ENCODE results near the gene MAML3. TPM values are rescaled to one million over a fixed set of nuclear protein-coding genes. Genes with fewer than 3 reads are reported as not detected.
A peak's percentile ranks its signal among the peaks of the same experiment; 100 is the strongest.

MAML3 gene
- total and polyA plus RNA-seq, 2 of the 13 experiments (the other 11 are each of a cell fraction or from before 2014, with no cell fraction given) = 0.05 to 0.13 TPM

DNA sequence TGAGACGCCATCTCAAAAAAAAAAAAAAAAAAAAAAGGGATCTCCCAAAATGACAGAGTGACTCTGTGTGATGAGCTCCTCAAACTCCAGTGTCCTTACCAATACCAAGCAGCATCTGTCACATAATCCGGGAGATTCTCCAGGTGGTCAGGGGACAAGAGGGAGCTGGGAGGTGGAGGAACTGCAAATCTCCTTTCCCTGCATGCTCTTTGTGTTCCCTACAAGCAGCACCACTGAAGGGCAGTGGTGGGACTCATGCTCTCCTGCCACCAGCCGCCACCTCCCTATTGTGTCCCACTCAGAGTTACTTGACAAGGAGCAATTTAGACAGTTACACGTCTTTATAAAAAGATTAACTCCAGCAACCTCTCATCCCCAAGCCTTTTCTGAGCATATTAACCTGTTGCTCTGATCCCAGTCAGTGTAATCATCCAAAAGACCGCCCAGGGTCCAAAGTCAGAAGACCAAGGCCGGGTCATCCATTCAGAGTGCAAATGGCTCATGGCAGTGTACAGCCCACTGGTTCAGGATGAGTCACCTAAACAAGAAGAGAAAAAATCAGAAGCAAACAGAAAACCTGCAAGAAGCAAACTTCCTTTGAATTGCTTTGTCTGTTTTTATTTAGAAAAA is 464.8 kb downstream of the MAML3 start (continued):
- TF ChIP-seq, protein P1, sequence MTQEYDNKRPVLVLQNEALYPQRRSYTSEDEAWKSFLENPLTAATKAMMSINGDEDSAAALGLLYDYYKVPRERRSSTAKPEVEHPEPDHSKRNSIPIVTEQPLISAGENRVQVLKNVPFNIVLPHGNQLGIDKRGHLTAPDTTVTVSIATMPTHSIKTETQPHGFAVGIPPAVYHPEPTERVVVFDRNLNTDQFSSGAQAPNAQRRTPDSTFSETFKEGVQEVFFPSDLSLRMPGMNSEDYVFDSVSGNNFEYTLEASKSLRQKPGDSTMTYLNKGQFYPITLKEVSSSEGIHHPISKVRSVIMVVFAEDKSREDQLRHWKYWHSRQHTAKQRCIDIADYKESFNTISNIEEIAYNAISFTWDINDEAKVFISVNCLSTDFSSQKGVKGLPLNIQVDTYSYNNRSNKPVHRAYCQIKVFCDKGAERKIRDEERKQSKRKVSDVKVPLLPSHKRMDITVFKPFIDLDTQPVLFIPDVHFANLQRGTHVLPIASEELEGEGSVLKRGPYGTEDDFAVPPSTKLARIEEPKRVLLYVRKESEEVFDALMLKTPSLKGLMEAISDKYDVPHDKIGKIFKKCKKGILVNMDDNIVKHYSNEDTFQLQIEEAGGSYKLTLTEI (CRISPR knock-in tag; conservative IDR thresholded peaks at IDR 0.05) = no peak
- TF ChIP-seq ZBTB21 (CRISPR knock-in tag; IDR thresholded peaks at IDR 0.05) (no peak), RCOR2 (CRISPR knock-in tag; IDR thresholded peaks at IDR 0.05) (peak; percentile 94), REL (CRISPR knock-in tag; conservative IDR thresholded peaks at IDR 0.05) (no peak), ZFP1 (CRISPR knock-in tag; IDR thresholded peaks at IDR 0.05) (peak; percentile 75; the same call in 1 of the 2 replicates), ZNF674 (CRISPR knock-in tag; IDR thresholded peaks at IDR 0.05; ENCODE audit: low read depth) (no peak), IKZF4 (CRISPR knock-in tag; IDR thresholded peaks at IDR 0.05; ENCODE audit: borderline replicate concordance, low read depth, not compliant biosample characterization) (no peak), ZNF616 (CRISPR knock-in tag; IDR thresholded peaks at IDR 0.05; ENCODE audit: low read depth) (no peak), NFE2 (CRISPR knock-in tag; IDR thresholded peaks at IDR 0.05) (no peak), ELF1 (CRISPR knock-in tag; IDR thresholded peaks at IDR 0.05) (0 out of 2 replicates have a peak, but pooled peaks have one; percentile 46)
- TF ChIP-seq, protein P2, sequence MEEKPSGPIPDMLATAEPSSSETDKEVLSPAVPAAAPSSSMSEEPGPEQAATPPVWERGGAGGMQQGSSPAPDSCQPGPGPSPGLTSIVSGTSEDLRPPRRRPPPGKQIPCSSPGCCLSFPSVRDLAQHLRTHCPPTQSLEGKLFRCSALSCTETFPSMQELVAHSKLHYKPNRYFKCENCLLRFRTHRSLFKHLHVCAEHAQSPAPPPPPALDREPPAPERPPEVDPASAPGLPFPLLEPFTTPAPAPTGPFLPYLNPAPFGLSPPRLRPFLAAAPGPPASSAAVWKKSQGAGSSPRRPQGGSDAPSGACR (CRISPR knock-in tag; IDR thresholded peaks at IDR 0.05) = peak; percentile 34
- TF ChIP-seq, protein P3, sequence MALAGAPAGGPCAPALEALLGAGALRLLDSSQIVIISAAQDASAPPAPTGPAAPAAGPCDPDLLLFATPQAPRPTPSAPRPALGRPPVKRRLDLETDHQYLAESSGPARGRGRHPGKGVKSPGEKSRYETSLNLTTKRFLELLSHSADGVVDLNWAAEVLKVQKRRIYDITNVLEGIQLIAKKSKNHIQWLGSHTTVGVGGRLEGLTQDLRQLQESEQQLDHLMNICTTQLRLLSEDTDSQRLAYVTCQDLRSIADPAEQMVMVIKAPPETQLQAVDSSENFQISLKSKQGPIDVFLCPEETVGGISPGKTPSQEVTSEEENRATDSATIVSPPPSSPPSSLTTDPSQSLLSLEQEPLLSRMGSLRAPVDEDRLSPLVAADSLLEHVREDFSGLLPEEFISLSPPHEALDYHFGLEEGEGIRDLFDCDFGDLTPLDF (CRISPR knock-in tag; IDR thresholded peaks at IDR 0.05) = no peak
- TF ChIP-seq, protein P4, sequence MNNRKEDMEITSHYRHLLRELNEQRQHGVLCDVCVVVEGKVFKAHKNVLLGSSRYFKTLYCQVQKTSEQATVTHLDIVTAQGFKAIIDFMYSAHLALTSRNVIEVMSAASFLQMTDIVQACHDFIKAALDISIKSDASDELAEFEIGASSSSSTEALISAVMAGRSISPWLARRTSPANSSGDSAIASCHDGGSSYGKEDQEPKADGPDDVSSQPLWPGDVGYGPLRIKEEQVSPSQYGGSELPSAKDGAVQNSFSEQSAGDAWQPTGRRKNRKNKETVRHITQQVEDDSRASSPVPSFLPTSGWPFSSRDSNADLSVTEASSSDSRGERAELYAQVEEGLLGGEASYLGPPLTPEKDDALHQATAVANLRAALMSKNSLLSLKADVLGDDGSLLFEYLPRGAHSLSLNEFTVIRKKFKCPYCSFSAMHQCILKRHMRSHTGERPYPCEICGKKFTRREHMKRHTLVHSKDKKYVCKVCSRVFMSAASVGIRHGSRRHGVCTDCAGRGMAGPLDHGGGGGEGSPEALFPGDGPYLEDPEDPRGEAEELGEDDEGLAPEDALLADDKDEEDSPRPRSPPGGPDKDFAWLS (CRISPR knock-in tag; IDR thresholded peaks at IDR 0.05; ENCODE audit: borderline replicate concordance) = no peak
- TF ChIP-seq, protein P5, sequence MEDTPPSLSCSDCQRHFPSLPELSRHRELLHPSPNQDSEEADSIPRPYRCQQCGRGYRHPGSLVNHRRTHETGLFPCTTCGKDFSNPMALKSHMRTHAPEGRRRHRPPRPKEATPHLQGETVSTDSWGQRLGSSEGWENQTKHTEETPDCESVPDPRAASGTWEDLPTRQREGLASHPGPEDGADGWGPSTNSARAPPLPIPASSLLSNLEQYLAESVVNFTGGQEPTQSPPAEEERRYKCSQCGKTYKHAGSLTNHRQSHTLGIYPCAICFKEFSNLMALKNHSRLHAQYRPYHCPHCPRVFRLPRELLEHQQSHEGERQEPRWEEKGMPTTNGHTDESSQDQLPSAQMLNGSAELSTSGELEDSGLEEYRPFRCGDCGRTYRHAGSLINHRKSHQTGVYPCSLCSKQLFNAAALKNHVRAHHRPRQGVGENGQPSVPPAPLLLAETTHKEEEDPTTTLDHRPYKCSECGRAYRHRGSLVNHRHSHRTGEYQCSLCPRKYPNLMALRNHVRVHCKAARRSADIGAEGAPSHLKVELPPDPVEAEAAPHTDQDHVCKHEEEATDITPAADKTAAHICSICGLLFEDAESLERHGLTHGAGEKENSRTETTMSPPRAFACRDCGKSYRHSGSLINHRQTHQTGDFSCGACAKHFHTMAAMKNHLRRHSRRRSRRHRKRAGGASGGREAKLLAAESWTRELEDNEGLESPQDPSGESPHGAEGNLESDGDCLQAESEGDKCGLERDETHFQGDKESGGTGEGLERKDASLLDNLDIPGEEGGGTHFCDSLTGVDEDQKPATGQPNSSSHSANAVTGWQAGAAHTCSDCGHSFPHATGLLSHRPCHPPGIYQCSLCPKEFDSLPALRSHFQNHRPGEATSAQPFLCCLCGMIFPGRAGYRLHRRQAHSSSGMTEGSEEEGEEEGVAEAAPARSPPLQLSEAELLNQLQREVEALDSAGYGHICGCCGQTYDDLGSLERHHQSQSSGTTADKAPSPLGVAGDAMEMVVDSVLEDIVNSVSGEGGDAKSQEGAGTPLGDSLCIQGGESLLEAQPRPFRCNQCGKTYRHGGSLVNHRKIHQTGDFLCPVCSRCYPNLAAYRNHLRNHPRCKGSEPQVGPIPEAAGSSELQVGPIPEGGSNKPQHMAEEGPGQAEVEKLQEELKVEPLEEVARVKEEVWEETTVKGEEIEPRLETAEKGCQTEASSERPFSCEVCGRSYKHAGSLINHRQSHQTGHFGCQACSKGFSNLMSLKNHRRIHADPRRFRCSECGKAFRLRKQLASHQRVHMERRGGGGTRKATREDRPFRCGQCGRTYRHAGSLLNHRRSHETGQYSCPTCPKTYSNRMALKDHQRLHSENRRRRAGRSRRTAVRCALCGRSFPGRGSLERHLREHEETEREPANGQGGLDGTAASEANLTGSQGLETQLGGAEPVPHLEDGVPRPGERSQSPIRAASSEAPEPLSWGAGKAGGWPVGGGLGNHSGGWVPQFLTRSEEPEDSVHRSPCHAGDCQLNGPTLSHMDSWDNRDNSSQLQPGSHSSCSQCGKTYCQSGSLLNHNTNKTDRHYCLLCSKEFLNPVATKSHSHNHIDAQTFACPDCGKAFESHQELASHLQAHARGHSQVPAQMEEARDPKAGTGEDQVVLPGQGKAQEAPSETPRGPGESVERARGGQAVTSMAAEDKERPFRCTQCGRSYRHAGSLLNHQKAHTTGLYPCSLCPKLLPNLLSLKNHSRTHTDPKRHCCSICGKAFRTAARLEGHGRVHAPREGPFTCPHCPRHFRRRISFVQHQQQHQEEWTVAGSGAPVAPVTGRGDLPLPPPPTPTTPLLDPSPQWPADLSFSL (CRISPR knock-in tag; IDR thresholded peaks at IDR 0.05) = no peak

Measured in HepG2 (cell line).